IPS-NIHi11 (cell line): ENCODE results near the gene KLF7.

Experiments used
- DNase-seq: peaks from one replicate; pipeline ENCODE4 v3.0.0; 2012; ENCODE audit warnings: mixed read lengths, low spot score

KLF7 gene

DNA sequence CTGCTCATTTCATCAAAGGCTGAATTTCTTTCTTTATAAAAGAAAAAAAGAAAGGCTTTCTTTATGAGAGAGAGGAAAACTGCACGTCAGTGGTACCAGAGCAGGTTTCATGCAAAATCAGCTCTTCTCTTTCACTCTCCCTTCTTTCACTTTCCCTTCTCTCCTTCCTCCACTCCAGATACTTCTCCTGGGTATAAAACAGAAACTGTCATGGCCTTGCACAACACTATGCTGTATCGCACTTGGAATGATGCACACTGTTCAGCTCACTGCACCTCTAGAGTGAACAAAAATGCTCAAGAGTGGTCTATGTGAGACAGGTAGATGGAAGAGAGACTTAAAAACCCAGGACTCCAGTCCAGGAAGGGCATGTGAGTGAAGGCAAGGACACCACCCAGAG lies 73.8 kb downstream of the KLF7 start:
- no peak for DNase-seq

DNA sequence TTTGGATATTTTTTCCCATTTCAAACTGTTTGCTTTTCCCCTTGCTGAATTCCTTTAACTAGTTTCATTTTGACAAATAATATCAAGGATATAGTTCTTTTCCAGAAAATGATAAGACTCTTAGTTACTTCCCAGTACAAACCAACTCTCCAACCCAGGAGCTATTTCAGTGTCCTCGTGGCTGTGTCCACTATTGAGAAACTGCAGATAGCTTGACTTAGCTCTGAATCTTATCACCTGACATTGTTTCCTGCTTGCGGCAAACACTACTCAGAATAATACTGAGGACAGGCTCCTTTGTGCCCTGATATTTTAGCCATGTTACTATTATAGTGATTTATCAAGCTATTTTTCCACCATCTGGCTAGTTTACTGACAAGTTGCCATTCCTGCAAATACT lies 74.6 kb downstream of the KLF7 start:
- no peak for DNase-seq

DNA sequence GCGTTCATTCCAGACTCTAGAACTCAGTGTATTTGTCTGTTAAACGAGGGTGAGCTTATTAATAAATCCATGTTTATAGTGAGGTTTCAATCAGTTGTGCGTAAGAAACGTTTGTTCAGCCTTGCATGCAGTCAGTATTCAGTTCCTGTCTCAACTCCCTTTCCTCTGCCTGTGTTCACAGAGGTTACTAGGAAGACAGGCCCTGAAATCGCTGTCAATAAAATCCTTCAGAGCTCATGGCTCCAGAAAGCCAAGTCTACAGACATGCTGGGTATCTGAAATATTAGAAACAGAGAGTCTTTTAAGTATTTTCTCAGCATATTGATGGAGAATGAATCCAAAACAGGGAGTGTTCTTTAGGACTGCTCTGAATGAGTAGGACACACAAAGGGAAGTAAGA lies 75.4 kb downstream of the KLF7 start:
- no peak for DNase-seq

DNA sequence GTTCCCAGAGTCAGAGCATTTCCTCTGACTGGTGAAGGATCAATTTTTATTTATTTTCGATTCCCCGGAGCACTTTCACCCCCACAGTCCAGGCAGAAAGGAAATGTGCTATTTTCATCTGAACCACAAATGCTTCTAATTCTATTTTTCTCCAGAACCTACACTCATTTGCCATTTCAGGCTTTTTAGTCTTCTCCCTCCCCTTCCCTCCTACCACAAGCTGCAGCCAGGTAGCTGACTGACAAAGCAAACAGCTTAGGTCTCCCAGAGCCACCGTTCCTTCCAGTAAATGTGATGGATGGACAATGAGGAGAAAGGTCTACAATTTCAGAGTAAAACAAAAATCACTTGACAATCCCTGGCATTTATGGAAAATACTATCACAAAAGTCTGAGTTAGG lies 76.9 kb downstream of the KLF7 start:
- no peak for DNase-seq

DNA sequence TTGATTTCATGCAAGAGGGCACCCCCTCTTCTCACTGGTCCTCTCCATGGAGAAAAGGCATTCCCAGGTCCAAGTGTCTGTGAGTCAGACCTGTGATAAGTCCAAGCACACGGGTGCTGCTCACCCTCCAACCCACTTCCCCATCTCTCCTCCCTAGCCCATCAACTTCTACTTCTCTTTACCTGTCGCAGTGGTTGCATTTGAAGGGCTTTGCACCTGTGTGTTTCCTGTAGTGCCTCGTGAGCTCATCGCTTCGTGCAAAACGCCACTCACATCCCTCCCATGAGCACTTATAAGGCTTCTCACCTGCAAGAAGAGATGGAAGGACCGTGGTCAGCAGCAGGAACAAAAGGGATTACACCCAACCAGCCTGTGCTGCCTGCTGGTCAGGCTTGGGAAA lies 77.5 kb downstream of the KLF7 start:
- no peak for DNase-seq

DNA sequence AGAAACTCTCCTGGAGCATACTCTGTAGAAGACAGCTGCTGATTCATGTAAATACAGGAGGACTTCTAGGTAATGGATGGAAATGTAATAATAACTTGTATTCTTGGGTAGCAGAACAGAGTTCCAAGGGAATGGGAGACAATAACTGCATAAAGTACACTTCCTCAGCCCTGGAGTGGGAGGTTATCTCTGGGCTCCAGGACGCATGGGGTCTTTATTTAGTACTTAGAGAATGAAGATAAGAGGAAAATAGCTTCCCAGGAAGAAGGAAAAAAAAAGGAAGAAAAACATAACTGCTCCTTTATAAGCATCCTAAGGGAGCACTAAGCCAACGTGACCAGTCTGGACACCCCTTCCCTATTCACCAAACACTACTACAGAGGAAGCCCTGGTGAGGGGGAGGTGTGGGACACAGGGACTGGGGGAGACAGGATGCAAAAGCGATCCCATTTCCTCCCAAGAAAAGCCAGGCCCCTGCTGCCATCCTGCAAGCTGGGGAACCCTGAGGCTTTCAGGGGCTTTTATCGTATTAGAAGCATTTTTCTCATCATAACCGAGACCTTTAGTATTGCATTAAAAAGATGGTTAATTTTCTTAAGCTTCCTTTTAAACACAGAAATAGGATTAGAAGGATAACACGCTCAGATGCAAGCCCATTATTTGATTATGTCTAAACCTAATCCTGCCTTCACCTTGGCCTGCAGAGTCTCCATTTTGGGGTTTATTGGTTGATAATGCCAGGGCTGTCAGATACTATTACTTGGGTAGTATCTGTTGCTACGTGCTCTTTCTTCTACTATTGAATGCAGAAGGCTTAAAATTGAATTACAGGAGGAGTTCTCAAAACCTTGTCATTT lies 78.5 kb downstream of the KLF7 start:
- no peak for DNase-seq

DNA sequence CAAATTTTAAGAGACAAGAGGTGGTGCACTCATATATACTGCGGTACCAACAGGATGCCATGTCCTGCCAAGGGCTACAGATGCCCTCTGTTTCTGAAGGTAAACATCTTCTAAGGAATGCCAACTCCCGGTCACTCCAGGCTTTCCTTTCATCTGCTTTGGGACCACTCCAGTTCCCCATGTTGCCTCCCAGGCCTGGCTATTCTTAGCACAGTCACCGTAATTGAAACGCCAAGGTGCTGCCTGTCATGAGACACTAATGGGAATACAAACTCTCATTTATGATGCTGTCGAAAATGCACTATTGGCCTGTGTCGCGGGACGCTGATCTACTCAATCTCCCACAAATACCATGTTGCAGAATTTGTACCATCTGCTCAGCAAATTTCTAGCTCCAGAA lies 79.6 kb downstream of the KLF7 start:
- no peak for DNase-seq

DNA sequence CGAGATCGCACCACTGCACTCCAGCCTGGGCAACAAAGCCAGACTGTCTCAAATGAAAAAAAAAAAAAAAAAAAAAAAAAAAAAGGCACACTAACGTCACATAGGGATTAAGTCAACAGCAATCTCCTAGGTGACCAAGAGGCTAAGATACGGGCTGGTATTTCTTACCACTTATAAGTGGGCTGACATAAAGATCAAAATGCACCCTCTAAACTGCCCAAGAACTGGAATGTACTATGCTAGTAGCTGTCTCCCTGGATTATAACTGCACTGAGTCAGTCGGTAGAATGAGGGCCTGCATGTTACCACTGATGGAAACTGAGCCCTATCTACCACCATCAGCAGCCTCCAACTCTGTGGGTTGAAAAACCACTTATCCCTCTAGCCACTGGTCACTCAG lies 80.6 kb downstream of the KLF7 start:
- DNase-seq, result no peak

DNA sequence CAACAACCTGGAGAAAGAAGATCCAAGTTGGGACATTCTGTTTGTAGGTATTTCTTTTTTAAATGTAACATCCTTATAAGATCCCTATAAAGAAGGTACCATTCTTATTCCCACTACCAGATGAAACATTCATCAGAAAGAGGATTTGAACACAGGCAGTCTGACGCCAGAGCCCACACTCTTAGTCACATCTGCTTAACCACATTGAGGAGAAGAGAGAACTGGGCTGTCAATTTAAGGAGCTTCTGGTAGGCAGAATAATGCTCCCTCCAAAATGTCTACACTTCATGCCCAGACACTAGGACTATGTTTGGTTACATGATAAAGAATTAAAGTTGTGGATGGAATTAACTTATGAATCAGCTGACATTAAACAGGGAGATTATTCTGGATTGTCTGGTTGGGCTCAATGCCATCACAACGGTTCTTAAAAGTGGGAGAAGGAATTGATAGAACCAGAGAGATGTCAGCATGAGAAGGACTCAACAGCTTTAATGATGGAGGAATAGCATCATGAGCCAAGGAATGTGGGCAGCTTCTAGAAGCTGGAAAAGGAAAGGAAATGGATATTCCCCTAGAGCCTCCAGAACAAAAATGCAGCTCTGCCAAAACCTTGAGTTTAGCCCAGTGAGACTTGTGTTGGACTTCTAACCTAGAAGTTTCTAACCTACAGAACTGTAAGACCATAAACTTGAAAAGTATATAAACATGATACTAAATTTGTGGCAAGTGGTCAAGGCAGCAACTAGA lies 82.2 kb downstream of the KLF7 start:
- no peak for DNase-seq

DNA sequence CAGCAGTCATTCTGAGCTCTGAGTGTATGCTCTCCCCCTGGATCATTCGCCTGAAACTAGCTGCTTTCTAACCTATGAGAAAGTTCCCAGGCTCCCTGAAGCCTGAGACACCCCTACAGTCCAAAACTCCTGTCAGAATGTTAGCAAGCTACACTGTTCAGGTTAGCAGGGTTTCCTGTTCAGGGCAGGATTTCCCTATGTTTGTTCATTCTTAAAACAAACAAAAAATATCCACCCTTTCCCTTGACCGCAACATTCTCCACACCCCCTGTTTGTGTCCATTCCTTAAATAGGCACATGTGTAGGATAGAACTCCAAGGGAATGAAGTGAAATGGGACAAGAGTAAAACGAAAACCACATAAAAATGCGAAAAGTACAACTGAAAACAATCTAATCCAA lies 83.1 kb downstream of the KLF7 start:
- DNase-seq, result no peak

DNA sequence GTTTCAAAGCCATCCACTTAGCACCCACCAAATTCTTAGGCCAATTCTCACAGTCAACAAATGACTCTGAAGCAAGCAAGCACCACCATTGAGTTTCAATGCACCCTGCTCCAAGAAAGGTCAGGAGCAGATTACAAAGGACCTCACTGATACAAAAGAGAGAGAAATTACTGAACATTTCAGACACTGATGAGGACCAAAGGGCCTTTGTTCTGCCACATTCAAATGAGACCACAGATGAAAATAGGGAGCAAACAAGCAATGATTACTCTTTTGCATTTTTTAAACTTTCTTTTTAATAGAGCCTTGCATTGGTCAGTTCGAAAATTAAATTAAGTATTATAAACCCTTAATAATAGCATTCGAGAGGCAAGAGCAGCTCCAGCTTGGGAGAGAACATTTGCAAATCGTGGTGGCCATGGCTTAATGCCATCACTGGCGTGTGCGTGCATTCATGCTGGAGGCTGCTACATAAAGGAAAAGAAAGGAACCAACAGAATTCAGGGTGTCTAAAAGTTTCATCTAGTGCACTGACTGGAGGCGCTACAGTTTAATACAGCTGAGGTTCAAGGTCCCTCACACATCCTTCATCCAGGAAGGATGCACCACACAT lies 87.5 kb downstream of the KLF7 start:
- no peak for DNase-seq

DNA sequence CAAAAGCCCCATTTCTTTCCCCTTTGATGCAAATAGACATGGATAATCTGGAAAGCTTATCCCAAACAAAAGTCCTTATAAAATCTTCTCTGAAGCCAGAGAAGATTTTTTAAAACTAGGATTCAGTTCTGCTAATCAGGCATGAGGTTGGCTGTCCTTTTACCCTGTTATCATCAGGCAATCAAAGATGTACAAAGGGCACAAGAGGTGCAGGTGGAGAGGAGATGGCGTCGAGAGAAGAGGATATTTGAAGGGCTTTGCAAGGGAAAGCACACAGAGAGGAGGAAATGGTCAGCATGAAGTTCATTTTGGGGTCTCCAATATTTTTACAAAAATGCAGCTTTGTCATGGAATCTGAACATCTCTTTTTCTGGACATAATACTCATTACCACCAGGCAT lies 88.5 kb downstream of the KLF7 start:
- no peak for DNase-seq

DNA sequence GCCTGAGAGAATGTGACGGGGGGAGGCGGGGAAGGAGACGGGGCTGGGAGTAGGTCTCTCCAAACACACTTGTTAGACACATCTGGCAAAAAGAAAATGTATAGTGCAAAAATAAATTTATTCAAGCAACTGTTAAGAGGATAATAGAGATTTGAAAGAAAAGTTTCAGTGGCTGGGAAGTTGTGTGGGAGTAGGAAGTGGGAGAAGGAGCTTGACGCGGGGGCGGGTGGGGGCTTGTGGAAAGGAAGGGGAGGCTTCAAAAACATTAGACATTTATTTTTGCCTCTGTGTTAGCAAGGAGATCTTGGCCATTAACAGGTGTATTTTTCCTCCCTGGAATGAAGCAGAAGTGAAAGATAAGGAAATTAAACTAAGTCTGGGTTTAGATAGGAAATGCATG lies 90.3 kb downstream of the KLF7 start:
- DNase-seq, result no peak

DNA sequence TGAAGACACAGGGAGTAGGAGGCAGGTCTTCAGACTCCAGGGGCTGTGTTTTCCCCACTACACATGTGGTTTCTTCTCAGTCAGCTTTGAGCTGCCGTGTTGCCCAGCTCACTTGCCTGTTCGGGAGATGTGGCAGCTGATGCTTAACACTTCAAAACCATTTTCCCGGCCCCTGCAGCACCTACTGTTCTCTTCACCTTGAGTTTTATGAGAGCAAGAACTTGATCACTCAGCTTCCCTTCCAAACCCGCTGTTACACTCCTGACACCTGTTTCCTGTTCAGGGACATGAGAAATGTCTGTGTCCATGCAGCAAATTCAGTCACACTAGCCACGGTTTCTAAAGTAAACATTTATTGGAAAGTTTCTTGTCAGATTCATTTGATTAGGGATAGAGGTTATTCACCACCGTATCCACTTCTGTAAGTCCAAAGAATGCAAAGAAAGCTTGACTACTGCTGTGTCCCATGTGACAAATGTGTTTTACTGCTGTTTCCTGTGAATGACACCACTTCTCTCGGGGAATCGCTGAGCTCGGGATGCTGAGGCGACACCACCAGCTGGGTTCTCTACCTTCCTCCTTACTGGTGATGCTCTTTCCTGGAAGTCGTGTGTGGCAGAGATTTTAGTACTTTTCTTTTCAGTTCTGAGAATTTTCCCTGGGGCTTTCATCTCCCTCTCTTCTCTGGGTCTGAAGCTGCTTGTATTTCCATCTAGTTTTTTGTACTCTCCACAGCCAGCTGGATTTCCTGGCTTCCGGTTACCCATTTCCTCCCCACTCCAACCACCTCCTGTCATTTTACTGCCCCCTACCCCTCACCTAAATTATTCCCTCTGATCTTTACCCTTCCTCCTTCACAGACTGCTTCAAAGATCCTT lies 91.7 kb downstream of the KLF7 start:
- no peak for DNase-seq

DNA sequence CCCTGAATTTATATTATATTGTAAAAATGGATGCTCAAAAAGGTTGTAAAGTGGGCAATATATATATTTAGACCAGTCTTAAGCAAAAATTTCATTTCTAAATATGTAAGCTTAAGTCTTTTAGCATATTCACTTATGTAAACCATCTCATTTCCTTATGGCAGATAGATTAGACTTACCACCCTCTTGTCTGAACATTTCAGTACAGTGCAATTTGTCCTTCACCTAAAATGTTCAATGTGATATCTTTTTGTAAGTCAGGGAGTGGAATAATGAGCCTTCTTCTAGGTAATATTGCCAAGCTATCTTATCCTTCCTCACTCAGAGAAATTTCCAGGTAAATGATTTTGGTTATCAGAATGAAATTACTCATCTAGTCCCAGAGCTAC lies 92.3 kb downstream of the KLF7 start:
- DNase-seq, result no peak

DNA sequence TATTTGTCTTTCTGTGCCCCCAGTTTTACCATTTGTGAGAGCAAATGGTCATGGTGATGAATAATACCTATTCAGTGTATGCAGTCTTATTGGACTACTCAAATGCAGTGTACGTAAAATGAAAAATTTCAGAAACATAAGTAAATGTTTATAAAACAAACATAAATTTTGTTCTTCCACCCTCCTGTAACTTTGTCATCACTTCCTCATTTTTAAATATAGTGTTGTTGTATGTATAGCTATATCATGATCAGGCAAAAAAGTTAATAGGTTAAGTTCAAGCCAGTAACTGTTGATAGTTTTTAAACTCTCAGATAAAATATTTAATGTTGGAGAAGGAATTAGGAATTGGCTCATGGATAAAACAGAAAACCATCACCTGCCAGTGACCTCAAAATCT lies 93.2 kb downstream of the KLF7 start:
- DNase-seq, result no peak

DNA sequence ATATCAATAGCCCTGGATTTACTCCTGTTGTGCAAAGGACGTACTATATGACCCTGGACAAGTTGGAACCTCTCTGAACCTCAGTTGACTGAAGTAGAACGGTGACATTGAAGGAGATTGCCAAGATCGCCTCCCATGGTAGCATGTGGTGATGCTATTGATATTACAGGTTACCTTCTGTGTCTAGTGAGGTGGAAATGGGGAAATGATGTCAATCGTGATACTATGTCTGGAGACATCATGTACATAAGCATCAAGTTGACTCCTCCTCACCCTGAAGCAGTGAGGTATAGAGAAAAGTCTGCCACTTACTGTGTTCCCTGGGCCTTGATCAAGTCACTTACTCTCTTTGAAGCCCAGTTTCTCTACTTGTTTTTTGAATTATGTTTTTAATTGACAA lies 93.9 kb downstream of the KLF7 start:
- no peak for DNase-seq

DNA sequence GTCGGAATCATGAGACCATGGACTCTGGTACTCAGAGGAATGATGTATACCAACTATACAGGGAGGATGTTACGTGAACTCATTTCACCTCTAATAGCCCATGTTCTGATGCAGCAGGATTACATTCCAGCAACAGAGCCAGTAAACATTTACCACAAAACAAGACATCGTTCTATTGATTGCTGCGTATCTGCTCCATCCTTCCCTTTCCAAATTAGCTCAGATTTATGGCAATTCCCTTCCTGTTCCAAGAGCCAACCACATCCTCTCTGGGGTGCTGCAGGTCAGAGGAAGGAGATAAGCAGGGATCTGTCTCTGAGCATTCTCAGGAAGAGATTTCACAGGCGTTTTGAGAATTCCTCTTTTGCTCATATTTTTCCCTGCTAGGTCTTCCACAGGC lies 98.3 kb downstream of the KLF7 start:
- DNase-seq, result no peak

DNA sequence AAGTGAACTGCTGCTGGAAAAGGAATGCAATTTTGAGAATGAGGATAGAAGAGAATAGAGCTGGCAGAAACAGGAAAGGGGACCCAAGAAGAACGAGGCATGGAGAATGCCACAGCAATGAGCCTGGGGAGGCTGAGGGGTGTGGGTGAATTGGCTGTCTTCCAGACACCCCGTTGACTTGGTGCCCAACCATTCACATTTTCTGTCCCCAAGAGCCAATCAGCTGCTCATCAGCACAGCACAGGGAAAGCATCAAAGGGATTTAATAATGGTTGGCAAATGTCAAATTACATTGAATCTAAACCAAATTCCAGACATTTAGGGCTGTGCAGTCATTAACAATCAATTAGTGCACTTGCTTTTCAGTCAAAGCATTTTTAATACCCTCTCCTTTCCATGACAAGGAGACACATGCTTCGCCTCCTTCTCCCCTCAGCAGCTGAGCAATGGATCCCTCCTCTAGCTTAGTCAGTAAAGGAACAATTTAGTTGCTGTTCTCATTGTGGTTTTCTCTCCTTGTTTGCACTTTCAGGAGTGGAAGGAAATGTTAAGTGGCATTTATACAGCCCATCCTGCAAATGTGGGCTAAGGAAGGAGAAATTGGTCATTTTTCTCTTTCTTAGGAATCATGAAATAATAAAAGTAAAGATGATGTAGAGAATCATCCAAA lies 98.8 kb downstream of the KLF7 start:
- no peak for DNase-seq

DNA sequence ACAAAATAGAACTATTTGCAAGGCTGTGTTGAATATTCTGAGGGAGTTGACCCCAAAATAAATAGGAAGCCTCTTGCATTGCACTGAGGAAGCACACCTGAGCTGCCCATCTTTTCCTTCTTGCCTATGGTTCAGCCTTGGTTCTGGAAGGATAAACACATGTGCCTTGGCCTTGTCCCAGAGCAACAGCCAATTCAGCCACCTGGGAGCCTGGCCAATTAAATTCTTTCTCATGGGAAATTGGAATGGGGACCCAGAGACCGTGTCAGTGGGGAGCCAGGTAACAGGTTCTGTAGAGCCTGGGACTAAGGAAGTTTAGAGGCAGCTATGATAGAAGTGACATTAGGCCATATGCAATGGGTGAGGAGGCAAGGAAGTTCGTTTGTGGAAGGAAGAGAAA lies 99.6 kb downstream of the KLF7 start:
- DNase-seq, result no peak

DNA sequence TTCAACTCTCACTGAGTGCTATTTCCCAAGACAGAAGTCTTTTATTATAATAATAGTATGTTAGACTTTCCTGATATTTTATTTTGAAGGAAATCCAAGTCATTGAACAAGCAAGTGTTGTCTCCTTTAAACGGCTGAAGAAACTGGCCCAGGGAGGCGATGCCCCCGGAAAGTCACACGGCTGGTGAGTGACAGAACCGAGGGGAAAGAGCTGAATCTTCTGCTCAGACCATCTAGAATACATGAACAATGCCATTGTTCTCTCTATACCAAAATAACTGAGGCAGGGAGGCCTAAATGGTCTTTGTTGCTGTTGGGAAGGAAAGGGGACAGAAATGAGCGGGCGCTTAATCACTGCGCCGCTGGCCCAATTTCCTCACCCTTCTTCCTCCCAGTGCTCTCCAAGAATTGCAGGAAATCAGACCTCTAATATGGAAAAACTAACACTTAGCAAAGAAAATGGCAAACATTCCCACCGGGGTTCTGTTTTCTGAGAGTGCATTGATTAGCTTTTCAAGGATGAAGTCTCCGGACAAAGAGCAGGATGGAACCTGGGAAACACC lies 101.5 kb downstream of the KLF7 start:
- no peak for DNase-seq
